Caco-2 (cell line): ENCODE results near the gene ARHGEF6. TPM values are rescaled to one million over a fixed set of nuclear protein-coding genes. Genes with fewer than 3 reads are reported as not detected.
"Not testable (repeated sequence)": the region's sequence is repeated elsewhere in the genome, so short reads cannot be mapped to it uniquely, and the experiment has no call there.

ENCODE experiments used
- BruUV-seq: library from RNA; stranded (reverse); fragments of 400-500 nt; replicated peaks from 2 replicates; lab custom pipeline; 2021; lab: Mats Ljungman, UMichigan
- CTCF ChIA-PET: fragments of 300-600 bp; sonication (Branson Sonifier 250); formaldehyde crosslinking; loops from one replicate; lab custom pipeline; 2022; ENCODE audit warnings: antibody characterized with exemption; lab: Charles Lee
- POLR2A ChIA-PET: fragments of 300-600 bp; sonication (Branson Sonifier 250); formaldehyde crosslinking; loops from one replicate; lab custom pipeline; 2022; ENCODE audit warnings: antibody characterized with exemption; lab: Charles Lee
- DNase-seq, 2 experiments: peaks; one replicate each; pipeline versions ENCODE4 v3.0.0 to v3.0.0-alpha.2; 2020 to 2022
- H3K27me3 ChIP-seq: replicated peaks from 2 replicates; pipeline ENCODE4 v1.6.0; 2011; ENCODE audit warnings: low read length; ENCODE audit not compliant: control insufficient read depth, insufficient read depth
- H3K36me3 ChIP-seq: 2 replicates; pipeline ENCODE4 v1.5.1; 2011; ENCODE audit warnings: low read length; ENCODE audit not compliant: control insufficient read depth, insufficient read depth
- H3K4me1 ChIP-seq: fragments of 250-450 bp; sonication (Bioruptor Pico); 2 replicates; pipeline ENCODE4 v1.5.1; 2020; ENCODE audit warnings: mild to moderate bottlenecking
- H3K4me3 ChIP-seq: 2 replicates; pipeline ENCODE4 v1.5.1; 2011; ENCODE audit warnings: low read depth, mild to moderate bottlenecking, control low read depth, low read length
- H3K9me3 ChIP-seq: fragments of 250-450 bp; sonication (Bioruptor Pico); 2 replicates; pipeline ENCODE4 v1.5.1; 2020; ENCODE audit warnings: mild to moderate bottlenecking, moderate library complexity
- H3K27ac Mint-ChIP-seq: one replicate; pipeline ENCODE4 v1.8.0; 2022; ENCODE audit warnings: mixed read lengths; ENCODE audit not compliant: unreplicated experiment
- H3K27me3 Mint-ChIP-seq: one replicate; pipeline ENCODE4 v1.8.0; 2022; ENCODE audit warnings: mixed read lengths; ENCODE audit not compliant: insufficient read depth, unreplicated experiment
- H3K36me3 Mint-ChIP-seq: one replicate; pipeline ENCODE4 v1.8.0; 2022; ENCODE audit warnings: mild to moderate bottlenecking, mixed read lengths; ENCODE audit not compliant: insufficient read depth, unreplicated experiment
- H3K4me1 Mint-ChIP-seq: one replicate; pipeline ENCODE4 v1.8.0; 2022; ENCODE audit warnings: low read depth, mixed read lengths; ENCODE audit not compliant: unreplicated experiment
- H3K4me3 Mint-ChIP-seq: one replicate; pipeline ENCODE4 v1.8.0; 2022; ENCODE audit warnings: mild to moderate bottlenecking, moderate library complexity, mixed read lengths; ENCODE audit not compliant: unreplicated experiment
- H3K9me3 Mint-ChIP-seq: one replicate; pipeline ENCODE4 v1.8.0; 2022; ENCODE audit warnings: mixed read lengths; ENCODE audit not compliant: unreplicated experiment
- intact Hi-C: fragments of 100-400 bp; cut with micrococcal nuclease; formaldehyde crosslinking; loops from one replicate; pipeline ENCODE4 v1.10.0; 2022; ENCODE audit not compliant: unreplicated experiment
- total RNA-seq: library from RNA; stranded (reverse); gene quantifications from 2 replicates; pipeline ENCODE4 v1.2.3, GENCODE V29; 2022
- TF ChIP-seq, protein P1 (sequence below), 2 experiments: fragments of 200-600 bp in 1 of 2; IDR thresholded peaks; 1 replicate in 1 of 2; 2 replicates in 1 of 2; pipeline versions ENCODE4 v1.5.1 to v1.8.0; 2011 to 2022; ENCODE audit warnings: antibody characterized with exemption in 1 of 2, control low read depth in 1 of 2, inconsistent platforms in 1 of 2, low read depth in 1 of 2, low read length in 1 of 2, mild to moderate bottlenecking in 1 of 2, moderate library complexity in 1 of 2; ENCODE audit not compliant: insufficient read depth in 1 of 2, severe bottlenecking in 1 of 2, unreplicated experiment in 1 of 2

Gene ARHGEF6
- total RNA-seq, 1 experiment from 2014 or later: not detected

DNA sequence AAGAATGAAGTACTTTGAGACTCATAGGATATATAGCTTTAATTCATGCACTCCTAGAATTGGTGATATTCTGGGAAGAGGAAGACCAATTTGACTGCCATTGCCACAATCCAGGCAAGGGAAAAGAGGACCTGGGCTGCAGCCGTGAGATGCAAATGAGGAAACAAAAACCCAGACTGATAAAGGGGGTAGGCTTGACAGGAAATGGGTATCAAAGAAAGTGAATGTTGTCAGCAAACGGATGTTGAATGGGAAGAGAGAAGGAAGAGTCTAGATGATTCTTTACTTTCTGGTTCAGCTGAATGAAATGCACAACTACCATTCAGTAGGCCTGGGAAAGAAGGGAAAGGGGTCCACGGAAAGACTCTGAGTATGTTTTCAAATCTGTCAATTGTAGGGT lies 17.1 kb upstream of the ARHGEF6 start:
- no peaks in the 10 kb centered on the region for H3K9me3 ChIP-seq
- H3K4me1 ChIP-seq: no peaks in the 10 kb centered on the region
- CTCF ChIA-PET: no interaction called here
- DNase-seq: no peak
- Mint-ChIP-seq H3K4me3 (no peak overlapping the region), H3K36me3 (no peaks in the 10 kb centered on the region), H3K9me3 (peaks cover 11% of the 10 kb centered on the region), H3K4me1 (no peaks in the 10 kb centered on the region), H3K27me3 (no peaks in the 10 kb centered on the region), H3K27ac (no peak overlapping the region)
- no peak overlapping the region for H3K4me3 ChIP-seq
- POLR2A ChIA-PET: no interaction called here
- intact Hi-C loops: no loop called here
- no peaks in the 10 kb centered on the region for H3K27me3 ChIP-seq
- no peaks in the 10 kb centered on the region for H3K36me3 ChIP-seq
- BruUV-seq: no TSS peak
- TF ChIP-seq, protein P1, sequence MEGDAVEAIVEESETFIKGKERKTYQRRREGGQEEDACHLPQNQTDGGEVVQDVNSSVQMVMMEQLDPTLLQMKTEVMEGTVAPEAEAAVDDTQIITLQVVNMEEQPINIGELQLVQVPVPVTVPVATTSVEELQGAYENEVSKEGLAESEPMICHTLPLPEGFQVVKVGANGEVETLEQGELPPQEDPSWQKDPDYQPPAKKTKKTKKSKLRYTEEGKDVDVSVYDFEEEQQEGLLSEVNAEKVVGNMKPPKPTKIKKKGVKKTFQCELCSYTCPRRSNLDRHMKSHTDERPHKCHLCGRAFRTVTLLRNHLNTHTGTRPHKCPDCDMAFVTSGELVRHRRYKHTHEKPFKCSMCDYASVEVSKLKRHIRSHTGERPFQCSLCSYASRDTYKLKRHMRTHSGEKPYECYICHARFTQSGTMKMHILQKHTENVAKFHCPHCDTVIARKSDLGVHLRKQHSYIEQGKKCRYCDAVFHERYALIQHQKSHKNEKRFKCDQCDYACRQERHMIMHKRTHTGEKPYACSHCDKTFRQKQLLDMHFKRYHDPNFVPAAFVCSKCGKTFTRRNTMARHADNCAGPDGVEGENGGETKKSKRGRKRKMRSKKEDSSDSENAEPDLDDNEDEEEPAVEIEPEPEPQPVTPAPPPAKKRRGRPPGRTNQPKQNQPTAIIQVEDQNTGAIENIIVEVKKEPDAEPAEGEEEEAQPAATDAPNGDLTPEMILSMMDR (IDR thresholded peaks at IDR 0.05; ENCODE audit: insufficient read depth in 1 of 2, low read depth in 1 of 2, low read length in 1 of 2, severe bottlenecking in 1 of 2, unreplicated experiment in 1 of 2): no peak

DNA sequence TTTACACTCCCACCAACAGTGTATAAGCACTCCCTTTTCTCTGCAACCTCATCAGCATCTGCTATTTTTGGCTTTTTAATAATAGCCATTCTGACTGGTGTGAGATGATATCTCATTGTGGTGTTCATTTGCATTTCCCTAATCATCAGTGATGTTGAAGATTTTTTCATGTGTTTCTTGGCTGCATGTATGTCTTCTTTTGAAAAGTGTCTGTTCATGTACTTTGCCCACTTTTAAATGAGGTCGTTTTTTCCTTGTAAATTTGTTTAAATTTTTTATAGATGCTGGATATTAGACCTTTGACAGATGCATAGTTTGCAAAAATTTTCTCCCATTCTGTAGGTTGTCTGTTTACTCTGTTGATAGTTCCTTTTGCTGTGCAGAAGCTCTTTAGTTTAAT lies 14.4 kb upstream of the ARHGEF6 start:
- H3K27me3 Mint-ChIP-seq, H3K4me1 ChIP-seq, H3K4me1 Mint-ChIP-seq, BruUV-seq, H3K36me3 ChIP-seq, CTCF ChIA-PET, H3K36me3 Mint-ChIP-seq, H3K4me3 ChIP-seq, POLR2A ChIA-PET, intact Hi-C loops, DNase-seq, H3K4me3 Mint-ChIP-seq, H3K9me3 ChIP-seq, H3K27me3 ChIP-seq, H3K27ac Mint-ChIP-seq: not testable (repeated sequence)
- peaks cover 11% of the 10 kb centered on the region for H3K9me3 Mint-ChIP-seq

DNA sequence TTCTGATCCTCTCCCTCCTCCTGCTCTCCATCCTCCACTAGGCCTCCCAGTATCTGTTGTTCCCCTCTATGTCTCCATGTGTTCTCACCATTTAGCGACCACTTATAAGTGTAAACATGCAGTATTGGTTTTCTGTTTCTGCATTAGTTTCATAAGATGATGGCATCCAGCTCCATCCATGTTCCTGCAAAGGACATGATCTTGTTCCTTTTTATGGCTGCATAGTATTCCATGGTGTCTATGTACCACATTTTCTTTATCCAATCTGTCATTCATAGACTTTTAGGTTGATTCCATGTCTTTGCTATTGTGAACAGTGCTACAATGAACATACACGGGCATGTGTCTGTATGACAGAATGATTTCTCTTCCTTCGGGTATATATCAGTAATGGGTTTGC lies 13.9 kb upstream of the ARHGEF6 start:
- H3K36me3 ChIP-seq, H3K4me1 ChIP-seq, H3K9me3 ChIP-seq, H3K27me3 ChIP-seq, H3K36me3 Mint-ChIP-seq, H3K4me3 ChIP-seq, BruUV-seq, H3K4me3 Mint-ChIP-seq, H3K27me3 Mint-ChIP-seq, intact Hi-C loops, CTCF ChIA-PET, POLR2A ChIA-PET, H3K4me1 Mint-ChIP-seq, H3K27ac Mint-ChIP-seq, DNase-seq: not testable (repeated sequence)
- H3K9me3 Mint-ChIP-seq: peaks cover 11% of the 10 kb centered on the region

DNA sequence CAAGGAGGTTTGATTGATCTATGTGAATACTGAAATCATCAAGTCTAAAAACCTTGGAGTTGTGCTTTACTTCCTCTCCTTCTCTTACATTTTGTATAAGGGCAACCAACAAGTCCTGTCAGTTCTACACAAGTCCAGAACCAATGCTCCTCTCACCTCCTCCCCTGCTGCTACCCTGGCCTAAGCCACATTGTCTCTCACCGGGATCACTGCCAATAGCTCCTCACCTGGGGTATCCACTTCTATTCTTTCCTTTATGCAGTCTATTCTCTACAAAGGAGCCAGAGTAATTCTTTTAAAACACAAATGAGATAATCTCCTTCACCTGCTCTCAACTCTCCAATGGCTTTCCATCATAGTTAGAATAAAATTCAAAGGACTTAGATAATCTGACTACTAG lies 13.3 kb upstream of the ARHGEF6 start:
- TF ChIP-seq, protein P1 (IDR thresholded peaks at IDR 0.05; ENCODE audit: insufficient read depth in 1 of 2, low read depth in 1 of 2, low read length in 1 of 2, severe bottlenecking in 1 of 2, unreplicated experiment in 1 of 2): no peak
- Mint-ChIP-seq H3K4me3 (no peak overlapping the region), H3K27me3 (peaks cover 4% of the 10 kb centered on the region), H3K4me1 (no peaks in the 10 kb centered on the region), H3K36me3 (no peaks in the 10 kb centered on the region), H3K9me3 (peaks cover 11% of the 10 kb centered on the region), H3K27ac (no peak overlapping the region)
- no peaks in the 10 kb centered on the region for H3K27me3 ChIP-seq
- CTCF ChIA-PET: no interaction called here
- DNase-seq: no peak
- intact Hi-C loops: no loop called here
- H3K4me3 ChIP-seq: no peak overlapping the region
- POLR2A ChIA-PET: no interaction called here
- no peaks in the 10 kb centered on the region for H3K9me3 ChIP-seq
- no peaks in the 10 kb centered on the region for H3K4me1 ChIP-seq
- H3K36me3 ChIP-seq: no peaks in the 10 kb centered on the region
- BruUV-seq: no TSS peak
